ENCODE data around the gene PNLIP.

DNA sequence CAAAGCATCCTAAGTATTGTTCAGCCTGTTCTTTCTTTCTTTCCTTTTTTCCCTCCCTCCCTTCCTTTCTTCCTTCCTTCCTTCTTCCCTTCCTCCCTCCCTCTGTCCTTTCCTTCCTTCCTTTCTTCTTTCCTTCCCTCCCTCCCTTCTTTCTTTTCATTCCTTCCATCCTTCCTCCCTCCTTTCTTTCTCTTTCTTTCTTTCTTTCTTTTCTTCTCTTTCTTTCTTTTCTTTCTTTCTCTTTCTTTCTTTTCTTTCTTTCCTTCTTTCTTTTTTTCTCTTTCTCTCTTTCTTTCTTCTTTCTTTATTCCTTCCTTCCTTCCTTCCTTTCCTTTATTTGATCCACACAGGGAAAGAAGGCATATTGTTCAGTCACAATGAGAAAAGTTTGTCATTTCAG, 21.2 kb downstream of the PNLIP start:
- TF ChIP-seq, protein P1, sequence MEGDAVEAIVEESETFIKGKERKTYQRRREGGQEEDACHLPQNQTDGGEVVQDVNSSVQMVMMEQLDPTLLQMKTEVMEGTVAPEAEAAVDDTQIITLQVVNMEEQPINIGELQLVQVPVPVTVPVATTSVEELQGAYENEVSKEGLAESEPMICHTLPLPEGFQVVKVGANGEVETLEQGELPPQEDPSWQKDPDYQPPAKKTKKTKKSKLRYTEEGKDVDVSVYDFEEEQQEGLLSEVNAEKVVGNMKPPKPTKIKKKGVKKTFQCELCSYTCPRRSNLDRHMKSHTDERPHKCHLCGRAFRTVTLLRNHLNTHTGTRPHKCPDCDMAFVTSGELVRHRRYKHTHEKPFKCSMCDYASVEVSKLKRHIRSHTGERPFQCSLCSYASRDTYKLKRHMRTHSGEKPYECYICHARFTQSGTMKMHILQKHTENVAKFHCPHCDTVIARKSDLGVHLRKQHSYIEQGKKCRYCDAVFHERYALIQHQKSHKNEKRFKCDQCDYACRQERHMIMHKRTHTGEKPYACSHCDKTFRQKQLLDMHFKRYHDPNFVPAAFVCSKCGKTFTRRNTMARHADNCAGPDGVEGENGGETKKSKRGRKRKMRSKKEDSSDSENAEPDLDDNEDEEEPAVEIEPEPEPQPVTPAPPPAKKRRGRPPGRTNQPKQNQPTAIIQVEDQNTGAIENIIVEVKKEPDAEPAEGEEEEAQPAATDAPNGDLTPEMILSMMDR (IDR thresholded peaks at IDR 0.05; ENCODE audit: low read depth, low read length, poor library complexity, severe bottlenecking), result no peak
- TF ChIP-seq EZH2phosphoT487 (IDR thresholded peaks at IDR 0.05; ENCODE audit: borderline replicate concordance, low read length), result no peak

Measured in DOHH2 (cell line).